WERI-Rb-1 (cell line): ENCODE data around the gene CRP.

ENCODE experiments used
- DNase-seq: peaks from one replicate; pipeline ENCODE4 v3.0.0-alpha.2; 2020
- H3K27ac ChIP-seq: fragments of 250-450 bp; sonication (Bioruptor Pico); 2 replicates; pipeline ENCODE4 v1.5.1; 2020; ENCODE audit warnings: mild to moderate bottlenecking, moderate library complexity
- H3K27me3 ChIP-seq: fragments of 250-450 bp; sonication (Bioruptor Pico); 2 replicates; pipeline ENCODE4 v1.5.1; 2021; ENCODE audit warnings: mild to moderate bottlenecking, low read depth, moderate library complexity; ENCODE audit not compliant: insufficient read depth, severe bottlenecking
- H3K36me3 ChIP-seq: fragments of 250-450 bp; sonication (Bioruptor Pico); 2 replicates; pipeline ENCODE4 v1.5.1; 2020; ENCODE audit warnings: mild to moderate bottlenecking, moderate library complexity
- H3K4me3 ChIP-seq: 2 replicates; pipeline ENCODE4 v1.5.1; 2011; ENCODE audit warnings: low read depth, mild to moderate bottlenecking, control low read depth, low read length
- H3K9me3 ChIP-seq: fragments of 250-450 bp; sonication (Bioruptor Pico); 2 replicates; pipeline ENCODE4 v1.5.1; 2021; ENCODE audit warnings: mild to moderate bottlenecking, moderate library complexity; ENCODE audit not compliant: severe bottlenecking
- CTCF ChIP-seq: IDR thresholded peaks from 2 replicates; pipeline ENCODE4 v1.5.1; 2011; ENCODE audit warnings: low read depth, mild to moderate bottlenecking, control low read depth, inconsistent platforms, low read length

CRP gene

GRCh38 chr1:159705904-159706256, 8.5 kb downstream of the CRP start:
- H3K9me3 ChIP-seq, result no peaks in the 10 kb centered on the region
- no peak overlapping the region for H3K27ac ChIP-seq
- H3K4me3 ChIP-seq, result no peak overlapping the region
- H3K36me3 ChIP-seq, result no peaks in the 10 kb centered on the region
- H3K27me3 ChIP-seq, result peaks cover 100% of the 10 kb centered on the region
- DNase-seq, result no peak
- no peak for TF ChIP-seq CTCF

GRCh38 chr1:159705251-159705903, 9.0 kb downstream of the CRP start:
- TF ChIP-seq CTCF, result no peak
- DNase-seq, result no peak
- Histone ChIP-seq H3K27ac (no peak overlapping the region), H3K27me3 (peaks cover 100% of the 10 kb centered on the region), H3K9me3 (no peaks in the 10 kb centered on the region), H3K36me3 (no peaks in the 10 kb centered on the region), H3K4me3 (no peak overlapping the region)

GRCh38 chr1:159704481-159704880, 9.9 kb downstream of the CRP start:
- Histone ChIP-seq H3K36me3 (no peaks in the 10 kb centered on the region), H3K27ac (no peak overlapping the region), H3K4me3 (no peak overlapping the region), H3K27me3 (peaks cover 100% of the 10 kb centered on the region), H3K9me3 (no peaks in the 10 kb centered on the region)
- no peak for DNase-seq
- TF ChIP-seq CTCF, result no peak

GRCh38 chr1:159700312-159700711, 14.1 kb downstream of the CRP start:
- no peaks in the 10 kb centered on the region for H3K36me3 ChIP-seq
- peaks cover 100% of the 10 kb centered on the region for H3K27me3 ChIP-seq
- H3K27ac ChIP-seq, result no peak overlapping the region
- H3K4me3 ChIP-seq, result no peak overlapping the region
- no peaks in the 10 kb centered on the region for H3K9me3 ChIP-seq
- TF ChIP-seq CTCF, result no peak
- DNase-seq, result no peak

GRCh38 chr1:159699653-159700052, 14.7 kb downstream of the CRP start:
- Histone ChIP-seq H3K9me3 (no peaks in the 10 kb centered on the region), H3K27me3 (peaks cover 100% of the 10 kb centered on the region), H3K4me3 (no peak overlapping the region), H3K36me3 (no peaks in the 10 kb centered on the region), H3K27ac (no peak overlapping the region)
- TF ChIP-seq CTCF, result no peak
- no peak for DNase-seq

- Histone ChIP-seq H3K27ac (no peak overlapping the region), H3K9me3 (no peaks in the 10 kb centered on the region), H3K4me3 (no peak overlapping the region), H3K36me3 (no peaks in the 10 kb centered on the region), H3K27me3 (peaks cover 100% of the 10 kb centered on the region)
- no peak for TF ChIP-seq CTCF
- DNase-seq, result no peak
Observed at GRCh38 chr1:159699246-159699645, 15.1 kb downstream of the CRP start.
